Colonic mucosa (tissue), 4 donors: ENCODE measurements around the gene BBS4. TPM values are rescaled to one million over a fixed set of nuclear protein-coding genes. Genes with fewer than 3 reads are reported as not detected.

Experiments used
- DNase-seq: peaks from one replicate; pipeline ENCODE4 v3.0.0-alpha.2; 2020
- H3K27ac ChIP-seq: fragments of 200-600 bp; one replicate; pipeline ENCODE4 v1.8.0; 2021
- H3K27me3 ChIP-seq: fragments of 200-600 bp; one replicate; pipeline ENCODE4 v1.8.0; 2021
- H3K36me3 ChIP-seq: fragments of 200-600 bp; one replicate; pipeline ENCODE4 v1.8.0; 2021
- H3K4me1 ChIP-seq: fragments of 200-600 bp; one replicate; pipeline ENCODE4 v1.8.0; 2021; ENCODE audit warnings: mild to moderate bottlenecking
- H3K4me3 ChIP-seq: fragments of 200-600 bp; one replicate; pipeline ENCODE4 v1.8.0; 2021
- H3K9ac ChIP-seq, 2 donors: one replicate each; pipeline ENCODE4 v1.7.0; 2013; ENCODE audit warnings: control low read depth in 2 of 2, low read depth in 2 of 2, low read length in 2 of 2
- H3K9me3 ChIP-seq: fragments of 200-600 bp; one replicate; pipeline ENCODE4 v1.8.0; 2021
- intact Hi-C: fragments of 100-400 bp; cut with DNase I; formaldehyde crosslinking; loops from one replicate; pipeline ENCODE4 v1.14.1; 2022
- total RNA-seq, 2 donors: library from RNA; stranded (reverse); fragmentation: NEBNext Ultra II Directional in 1 of 2; extraction: Animal tissue kit (Norgen Biotek cat#: 25700) in 1 of 2; gene quantifications; one replicate each; pipeline ENCODE4 v1.2.1, GENCODE V29; 2021
- TF ChIP-seq, protein P1 (sequence below): fragments of 200-600 bp; IDR thresholded peaks from one replicate; pipeline ENCODE4 v1.8.0; 2022; ENCODE audit warnings: antibody characterized with exemption, mild to moderate bottlenecking
- donor health status: healthy.
- donor health status: DM: no; HTN: no; CAD: no.
- donor health status: DM: no; HTN: no; CAD: no.

BBS4 gene
- total RNA-seq, 2 donors from 2014 or later, result 10.7 to 13.7 TPM

DNA sequence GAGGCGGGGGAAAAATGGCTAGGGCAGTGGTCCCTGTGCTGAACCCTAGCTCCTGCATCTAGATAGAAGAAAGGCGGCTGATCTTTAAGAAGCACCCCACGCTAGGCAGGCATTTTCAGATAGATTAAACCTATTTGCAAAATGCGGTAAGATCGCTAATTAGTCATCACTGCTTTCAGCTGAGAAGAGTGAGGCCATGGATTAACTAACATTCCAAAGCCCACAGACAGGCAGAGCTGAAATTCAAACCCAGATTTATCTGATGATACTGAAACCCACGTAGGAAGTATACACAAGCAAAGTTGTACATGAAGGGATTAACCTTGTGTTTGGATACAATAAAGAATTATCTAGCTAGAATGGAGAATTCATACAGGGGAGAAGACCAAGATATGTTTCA is 92.8 kb downstream of the BBS4 start:
- intact Hi-C loops, result loop anchor here (10.0 kb wide), 1 partner anchor 496 kb away; no protein-coding TSS in a partner anchor
- peaks cover 10% of the 10 kb centered on the region for H3K4me1 ChIP-seq
- no peak overlapping the region for H3K4me3 ChIP-seq
- TF ChIP-seq, protein P1, sequence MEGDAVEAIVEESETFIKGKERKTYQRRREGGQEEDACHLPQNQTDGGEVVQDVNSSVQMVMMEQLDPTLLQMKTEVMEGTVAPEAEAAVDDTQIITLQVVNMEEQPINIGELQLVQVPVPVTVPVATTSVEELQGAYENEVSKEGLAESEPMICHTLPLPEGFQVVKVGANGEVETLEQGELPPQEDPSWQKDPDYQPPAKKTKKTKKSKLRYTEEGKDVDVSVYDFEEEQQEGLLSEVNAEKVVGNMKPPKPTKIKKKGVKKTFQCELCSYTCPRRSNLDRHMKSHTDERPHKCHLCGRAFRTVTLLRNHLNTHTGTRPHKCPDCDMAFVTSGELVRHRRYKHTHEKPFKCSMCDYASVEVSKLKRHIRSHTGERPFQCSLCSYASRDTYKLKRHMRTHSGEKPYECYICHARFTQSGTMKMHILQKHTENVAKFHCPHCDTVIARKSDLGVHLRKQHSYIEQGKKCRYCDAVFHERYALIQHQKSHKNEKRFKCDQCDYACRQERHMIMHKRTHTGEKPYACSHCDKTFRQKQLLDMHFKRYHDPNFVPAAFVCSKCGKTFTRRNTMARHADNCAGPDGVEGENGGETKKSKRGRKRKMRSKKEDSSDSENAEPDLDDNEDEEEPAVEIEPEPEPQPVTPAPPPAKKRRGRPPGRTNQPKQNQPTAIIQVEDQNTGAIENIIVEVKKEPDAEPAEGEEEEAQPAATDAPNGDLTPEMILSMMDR, result no peak
- H3K9ac ChIP-seq, result no peak overlapping the region
- H3K36me3 ChIP-seq, result no peaks in the 10 kb centered on the region
- no peaks in the 10 kb centered on the region for H3K9me3 ChIP-seq
- no peak for DNase-seq
- H3K27ac ChIP-seq, result no peak overlapping the region
- H3K27me3 ChIP-seq, result no peaks in the 10 kb centered on the region

DNA sequence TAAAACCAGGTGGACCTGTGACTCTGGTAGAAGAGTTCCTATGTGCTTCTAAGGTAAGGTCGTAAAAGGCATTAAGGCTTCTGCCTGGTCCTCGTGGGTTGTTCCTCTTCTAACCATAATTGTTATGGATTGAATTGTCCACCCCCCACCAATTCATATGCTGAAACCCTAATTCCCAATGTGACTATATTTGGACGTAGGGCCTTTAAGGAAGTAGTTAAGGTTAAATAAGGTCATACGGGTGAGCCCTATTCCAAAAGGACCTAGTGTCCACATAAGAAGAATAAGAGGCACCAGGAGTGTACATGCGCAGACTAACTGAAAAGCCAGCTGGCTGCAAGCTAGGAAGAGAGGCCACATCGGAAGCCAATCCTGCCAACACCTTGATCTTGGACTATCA is 95.6 kb downstream of the BBS4 start:
- H3K4me3 ChIP-seq, result no peak overlapping the region
- no peak for DNase-seq
- intact Hi-C loops, result loop anchor here (10.0 kb wide), 1 partner anchor 463 kb away; no protein-coding TSS in a partner anchor
- peaks cover 10% of the 10 kb centered on the region for H3K4me1 ChIP-seq
- TF ChIP-seq, protein P1, result no peak
- H3K36me3 ChIP-seq, result no peaks in the 10 kb centered on the region
- no peak overlapping the region for H3K9ac ChIP-seq
- no peaks in the 10 kb centered on the region for H3K9me3 ChIP-seq
- H3K27ac ChIP-seq, result no peak overlapping the region
- H3K27me3 ChIP-seq, result no peaks in the 10 kb centered on the region

DNA sequence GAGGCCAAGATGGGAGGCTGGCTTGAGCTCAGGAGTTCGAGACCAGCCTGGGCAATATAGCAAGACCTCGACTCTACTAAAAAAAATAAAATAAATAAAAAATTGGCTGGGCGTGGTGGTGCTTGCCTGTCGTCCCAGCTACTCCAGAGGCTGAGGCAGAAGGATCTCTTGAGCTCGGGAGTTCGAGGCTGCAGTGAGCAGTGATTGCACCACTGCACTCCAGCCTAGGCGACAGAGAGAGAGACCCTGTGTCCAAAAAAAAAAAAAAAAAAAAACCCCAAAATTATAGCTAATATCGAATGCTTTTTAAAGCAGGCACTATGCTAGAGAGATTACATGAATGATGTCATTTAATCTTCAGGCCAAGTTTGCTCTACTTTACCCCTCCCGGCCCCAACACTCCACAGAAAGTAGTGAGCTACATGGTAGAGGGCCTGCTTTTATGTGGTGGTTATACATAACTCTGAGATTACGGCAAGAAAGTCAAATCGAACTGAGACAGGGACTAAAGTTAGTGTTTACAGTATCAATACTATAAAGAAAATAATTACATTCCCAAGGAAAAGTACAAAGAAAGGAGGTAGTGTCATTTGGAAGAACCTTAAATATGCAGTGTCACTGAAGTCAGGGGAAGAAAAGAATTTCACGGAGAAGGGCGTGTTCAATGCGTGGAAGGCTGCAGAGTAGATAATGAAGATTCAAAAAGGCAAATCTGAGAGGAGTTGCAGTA is 96.4 kb downstream of the BBS4 start:
- H3K27me3 ChIP-seq, result no peaks in the 10 kb centered on the region
- no peaks in the 10 kb centered on the region for H3K36me3 ChIP-seq
- peak overlapping the region; percentile 87 for H3K27ac ChIP-seq
- H3K9ac ChIP-seq, result peak overlapping the region; percentile 93 to 96
- H3K4me3 ChIP-seq, result peak overlapping the region; percentile 95
- TF ChIP-seq, protein P1, result no peak
- no peak for DNase-seq
- H3K4me1 ChIP-seq, result peaks cover 10% of the 10 kb centered on the region
- intact Hi-C loops, result loop anchor here (10.0 kb wide), 1 partner anchor 462 kb away; no protein-coding TSS in a partner anchor
- H3K9me3 ChIP-seq, result no peaks in the 10 kb centered on the region

DNA sequence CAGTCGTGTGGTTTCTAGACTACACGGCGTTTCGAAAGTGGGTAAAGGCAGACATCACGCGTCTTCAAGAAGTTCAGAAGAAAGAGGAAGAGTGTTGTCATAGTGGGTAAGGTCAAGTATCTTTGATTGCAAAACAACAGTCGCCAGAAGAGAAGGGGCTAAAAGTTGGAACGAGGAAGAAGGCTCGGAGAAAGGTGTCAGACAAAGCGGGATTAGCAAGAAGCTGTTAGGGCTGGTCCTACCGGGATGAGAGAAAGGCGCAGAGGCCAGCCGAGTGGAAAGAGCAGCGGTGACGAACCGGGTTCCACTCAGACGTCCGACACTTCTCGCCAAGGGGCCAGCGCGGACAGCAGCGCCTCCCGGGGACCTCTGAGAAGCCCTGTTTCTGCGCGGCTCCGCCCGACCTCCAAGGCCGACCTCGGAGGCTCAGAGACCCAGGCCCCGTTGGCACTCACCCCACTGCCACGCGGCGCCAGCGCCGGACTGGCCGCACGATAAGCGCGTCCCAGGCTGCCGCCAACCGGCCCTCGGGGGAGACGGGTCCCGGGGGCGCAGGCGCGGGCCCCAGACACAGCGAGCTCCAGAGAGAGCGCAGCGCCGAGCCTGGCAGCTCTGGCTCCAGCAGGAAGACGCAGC is 97.1 kb downstream of the BBS4 start:
- intact Hi-C loops, result loop anchor here (10.0 kb wide), 1 partner anchor 462 kb away; no protein-coding TSS in a partner anchor
- H3K27ac ChIP-seq, result peak overlapping the region; percentile 87
- H3K36me3 ChIP-seq, result no peaks in the 10 kb centered on the region
- TF ChIP-seq, protein P1, result no peak
- peak overlapping the region; percentile 93 to 96 for H3K9ac ChIP-seq
- peak; percentile 52 for DNase-seq
- H3K4me1 ChIP-seq, result peaks cover 10% of the 10 kb centered on the region
- no peaks in the 10 kb centered on the region for H3K9me3 ChIP-seq
- no peaks in the 10 kb centered on the region for H3K27me3 ChIP-seq
- H3K4me3 ChIP-seq, result peak overlapping the region; percentile 95

DNA sequence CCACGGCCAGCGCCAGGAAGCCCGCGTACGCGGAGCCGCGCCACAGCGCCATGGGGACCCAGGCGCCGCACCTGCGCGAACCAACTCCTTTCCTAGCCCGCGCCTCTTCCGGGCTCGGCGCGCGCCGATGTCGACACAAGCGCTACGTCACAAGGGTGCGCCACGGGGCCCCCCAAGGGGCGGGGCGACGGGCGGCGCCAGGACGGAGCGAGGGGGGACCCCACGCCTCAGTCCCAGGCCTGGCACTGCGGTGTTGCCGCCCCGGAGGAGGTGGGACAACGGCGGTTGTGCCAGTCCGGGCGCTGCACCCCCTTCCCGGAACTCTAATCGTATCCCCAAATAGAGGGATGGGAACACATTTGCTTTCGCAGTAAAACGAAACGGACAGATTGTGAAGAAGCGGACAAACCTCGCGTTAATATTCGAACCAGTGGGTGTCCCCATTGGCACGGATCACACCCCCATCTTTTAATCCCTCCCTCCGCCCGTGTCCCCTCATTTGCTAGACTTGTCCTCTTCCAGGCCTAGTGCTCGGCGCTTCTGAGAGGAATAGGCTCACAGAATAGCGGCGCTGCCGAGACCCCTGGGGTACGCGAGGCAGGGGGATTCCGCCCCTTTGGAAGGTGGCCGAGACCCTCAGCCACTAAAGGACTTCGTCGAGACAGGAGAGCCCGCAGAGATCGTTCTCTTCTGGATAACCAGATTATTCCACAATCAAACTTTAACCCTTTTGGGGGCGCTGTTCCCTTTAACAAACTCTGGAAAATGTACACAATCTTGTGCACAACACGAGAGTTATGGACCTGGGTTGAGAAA is 97.8 kb downstream of the BBS4 start, which contains the start of gene ADPGK:
ADPGK (minus strand) TSS at position 119 of the 816 bp plus-strand sequence; CDS start at position 52, 67 bp downstream.
- peak; percentile 91 for DNase-seq
- Histone ChIP-seq H3K9me3 (no peaks in the 10 kb centered on the region), H3K27me3 (no peaks in the 10 kb centered on the region), H3K4me1 (peaks cover 10% of the 10 kb centered on the region), H3K36me3 (no peaks in the 10 kb centered on the region), H3K9ac (peak within 1 kb of the TSS; percentile 93 to 96), H3K4me3 (peak within 1 kb of the TSS; percentile 95), H3K27ac (peak within 1 kb of the TSS; percentile 87)
- TF ChIP-seq, protein P1, result peak; percentile 37
- intact Hi-C loops, result loop anchor here (10.0 kb wide), 1 partner anchor 461 kb away; no protein-coding TSS in a partner anchor
